ENCODE measurements around the gene EEF2K. TPM values are rescaled to one million over a fixed set of nuclear protein-coding genes. Genes with fewer than 3 reads are reported as not detected.

Gene EEF2K
- total RNA-seq, 8 experiments from 2014 or later, result 4.6 to 22.4 (median 8.9) TPM

DNA sequence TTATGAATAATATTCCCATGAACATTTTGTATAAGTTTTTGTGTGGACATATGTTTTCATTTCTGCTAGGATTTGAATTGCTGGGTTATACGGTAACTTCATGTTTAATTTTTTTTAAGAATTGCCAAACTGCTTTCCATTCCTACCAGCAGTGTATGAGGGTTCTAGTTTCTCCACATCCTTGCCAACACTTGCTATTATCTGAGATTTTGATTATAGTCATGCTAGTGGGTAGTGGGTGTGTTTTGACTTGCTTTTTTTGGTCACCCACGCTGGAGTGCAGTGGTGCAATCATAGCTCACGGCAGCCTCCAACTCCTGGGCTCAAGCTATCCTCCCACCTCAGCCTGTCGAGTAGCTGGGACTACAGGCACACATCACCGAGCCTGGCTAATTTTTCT, 3.0 kb upstream of the EEF2K start:
- Histone ChIP-seq H3K4me3 (no peak overlapping the region), H3K27ac (no peak overlapping the region), H3K4me1 (replicated peaks in 1 of 2) (peaks cover 7 to 8% of the 10 kb centered on the region in 2 donors)
- in situ Hi-C loops (cut with MboI; ENCODE audit: low pct_unique_long_range_greater_than_20kb in 2 of 9, low sequenced_read_pairs in 9 of 9, unreplicated experiment in 9 of 9), result loop anchor here in 4 of 9 experiments (10.0 kb wide), 1 partner anchor 92 kb away; the partner anchor contains the start of gene POLR3E (in 4 of the 4)
- WGBS, 10 experiments, result 20 to 100% (median 80%) methylated on average over 1 to 5 of the region's 5 CpGs; no CpG with 5 or more reads in 3 of the 10 experiments
- ATAC-seq (replicated peaks in 6 of 8), result no peak

DNA sequence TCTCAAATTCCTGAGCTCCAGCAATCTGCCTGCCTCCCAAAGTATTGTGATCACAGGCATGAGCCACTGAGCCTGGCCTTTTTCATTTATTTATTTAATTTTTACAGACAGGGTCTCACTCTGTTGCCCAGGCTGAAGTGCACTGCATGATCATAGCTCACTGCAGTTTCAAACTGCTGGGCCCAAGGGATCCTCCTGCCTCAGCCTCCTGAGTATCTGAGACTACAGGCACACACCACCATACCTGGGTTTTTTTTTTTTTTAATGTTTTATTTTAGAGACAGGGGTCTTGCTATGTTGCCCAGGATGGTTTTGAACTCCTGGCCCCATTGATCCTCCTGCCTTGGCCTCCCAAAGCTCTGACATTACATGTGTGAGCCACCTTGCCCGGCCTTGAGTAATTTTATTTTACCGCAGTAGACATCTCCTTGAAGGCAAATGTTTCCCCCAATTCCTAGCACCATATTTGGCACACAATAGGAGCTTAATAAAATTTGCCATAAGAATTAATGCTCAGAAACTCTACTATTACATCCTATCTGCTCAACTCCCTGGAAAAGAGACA, 1.9 kb upstream of the EEF2K start:
- no peak overlapping the region for H3K27ac ChIP-seq
- peaks cover 7 to 8% of the 10 kb centered on the region in 2 donors for H3K4me1 ChIP-seq (replicated peaks in 1 of 2)
- in situ Hi-C loops (cut with MboI; ENCODE audit: low pct_unique_long_range_greater_than_20kb in 2 of 9, low sequenced_read_pairs in 9 of 9, unreplicated experiment in 9 of 9), result loop anchor here in 4 of 9 experiments (10.0 kb wide), 1 partner anchor 91 kb away; the partner anchor contains the start of gene POLR3E (in 4 of the 4)
- WGBS, 10 experiments, result 92 to 100% (median 100%) methylated on average over 1 to 2 of the region's 2 CpGs; no CpG with 5 or more reads in 3 of the 10 experiments
- no peak overlapping the region for H3K4me3 ChIP-seq
- ATAC-seq (replicated peaks in 6 of 8), result no peak

DNA sequence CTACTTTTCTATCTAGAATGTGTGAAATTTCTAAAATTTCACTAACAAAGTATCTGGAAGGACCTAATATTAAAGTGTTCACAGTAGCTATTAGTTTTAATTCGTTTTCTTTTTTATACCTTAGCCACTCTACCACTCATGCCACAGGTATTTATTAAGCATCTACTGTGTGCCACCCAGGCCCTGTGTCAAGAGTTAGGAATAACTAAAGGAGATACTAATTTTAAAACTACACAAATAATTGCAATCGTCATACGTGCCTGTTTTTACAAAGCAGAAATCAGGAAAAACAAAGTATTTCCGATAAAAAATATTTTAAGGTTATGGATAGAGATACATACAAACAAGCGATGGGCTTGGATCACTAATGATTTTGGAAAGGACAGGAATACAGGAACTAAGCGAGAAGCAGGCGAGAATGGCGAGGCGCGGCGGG, 483 bp upstream of the EEF2K start:
- in situ Hi-C loops (cut with MboI; ENCODE audit: low pct_unique_long_range_greater_than_20kb in 2 of 9, low sequenced_read_pairs in 9 of 9, unreplicated experiment in 9 of 9), result loop anchor here in 4 of 9 experiments (10.0 kb wide), 1 partner anchor 89 kb away; the partner anchor contains the start of gene POLR3E (in 4 of the 4)
- no peak for ATAC-seq (replicated peaks in 6 of 8)
- WGBS, 10 experiments, result 0 to 73% (median 26%) methylated on average over 1 to 11 of the region's 11 CpGs
- H3K4me1 ChIP-seq (replicated peaks in 1 of 2), result peaks cover 4 to 7% of the 10 kb centered on the region in 2 donors
- peak overlapping the region in 1 of 2 donors; percentile 8 for H3K27ac ChIP-seq
- H3K4me3 ChIP-seq, result peak overlapping the region; percentile 56 to 90 (median 77)

DNA sequence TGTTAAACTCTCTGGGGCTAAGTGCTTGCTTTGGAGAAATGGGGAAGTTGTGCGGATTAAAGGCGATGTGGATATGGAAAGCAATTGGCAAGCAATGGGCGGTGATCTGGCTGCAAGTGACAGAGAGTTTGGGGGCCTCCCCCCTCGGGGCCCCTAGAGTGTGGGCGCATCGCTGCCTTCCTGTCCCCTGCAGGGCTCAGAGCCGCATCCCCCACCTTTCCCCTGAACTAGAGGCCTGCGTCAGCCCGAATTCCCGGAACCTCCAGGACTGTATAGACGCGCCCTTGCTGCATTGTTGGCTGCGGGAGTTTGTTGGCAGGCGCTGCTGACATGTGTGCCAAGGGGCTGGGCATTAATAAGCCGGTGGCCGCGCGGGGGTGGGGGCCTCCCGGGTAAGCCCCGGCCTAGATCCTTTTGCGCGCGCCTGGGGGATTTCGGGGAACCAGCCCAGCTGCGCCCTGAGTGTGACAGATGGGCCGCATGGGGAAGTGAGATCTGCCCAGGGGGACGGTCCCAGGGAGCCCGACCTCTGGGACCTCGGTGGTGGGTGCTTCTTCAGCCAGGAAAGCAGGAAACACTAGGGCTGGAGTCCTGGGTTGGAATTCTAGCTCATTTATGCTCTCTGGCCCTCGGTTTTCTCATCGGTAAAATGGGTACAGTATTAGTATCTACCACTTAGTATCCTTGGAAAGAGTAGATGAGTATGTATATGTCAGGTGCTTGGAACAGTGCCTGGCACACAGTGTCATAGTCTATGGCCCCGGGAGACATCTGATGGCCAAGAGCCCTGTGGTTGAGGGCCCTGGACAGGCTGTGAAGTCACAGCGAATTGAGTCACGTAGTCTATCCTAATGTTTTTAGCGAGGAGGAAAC, 1.0 kb downstream of the EEF2K start:
- in situ Hi-C loops (cut with MboI; ENCODE audit: low pct_unique_long_range_greater_than_20kb in 2 of 9, low sequenced_read_pairs in 9 of 9, unreplicated experiment in 9 of 9), result loop anchor here in 4 of 9 experiments (10.0 kb wide), 1 partner anchor 88 kb away; the partner anchor contains the start of gene POLR3E (in 4 of the 4)
- peak; percentile 20 to 54 (median 38) for ATAC-seq (replicated peaks in 6 of 8)
- whole genome bisulfite sequencing, 10 experiments, result 20 to 72% (median 33%) methylated on average over 1 to 11 of the region's 35 CpGs; no CpG with 5 or more reads in 3 of the 10 experiments
- Histone ChIP-seq H3K4me1 (replicated peaks in 1 of 2) (peaks cover 4 to 7% of the 10 kb centered on the region in 2 donors), H3K4me3 (peak overlapping the region; percentile 56 to 90 (median 77)), H3K27ac (peak overlapping the region; percentile 5 to 60)

DNA sequence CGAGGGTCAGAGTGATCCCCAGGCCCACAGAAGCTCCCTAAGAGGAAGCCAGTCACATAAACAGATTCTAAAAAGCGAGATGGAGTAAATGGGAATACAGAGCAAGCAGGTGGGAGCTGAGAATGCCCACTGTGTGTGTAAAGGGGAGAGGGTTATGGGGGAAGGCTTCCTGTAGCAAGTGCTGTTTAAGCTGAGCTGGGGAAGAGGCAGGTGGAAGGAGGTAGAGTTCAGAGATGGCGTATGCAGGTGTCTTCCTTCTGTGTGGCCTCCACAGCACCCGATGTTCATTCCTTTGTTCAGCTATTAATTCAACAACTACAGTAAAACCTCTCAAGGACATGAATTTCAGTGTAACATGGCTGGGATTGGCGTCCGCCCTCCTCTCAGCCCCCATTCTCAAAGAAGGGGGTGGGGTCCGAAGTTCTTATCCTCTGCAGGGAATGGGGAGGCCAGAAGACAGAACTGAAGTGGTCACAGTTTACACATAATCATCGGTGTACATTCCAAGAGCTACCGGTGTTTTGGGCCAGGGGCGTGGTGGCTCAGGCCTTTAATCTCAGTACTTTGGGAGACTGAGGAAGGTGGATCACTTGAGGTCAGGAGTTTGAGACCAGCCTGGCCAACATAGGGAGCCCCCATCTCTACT, 1.8 kb downstream of the EEF2K start:
- in situ Hi-C loops (cut with MboI; ENCODE audit: low pct_unique_long_range_greater_than_20kb in 2 of 9, low sequenced_read_pairs in 9 of 9, unreplicated experiment in 9 of 9), result loop anchor here in 4 of 9 experiments (10.0 kb wide), 1 partner anchor 87 kb away; the partner anchor contains the start of gene POLR3E (in 4 of the 4)
- WGBS, 10 experiments, result 0 to 100% (median 70%) methylated on average over 1 to 10 of the region's 10 CpGs; no CpG with 5 or more reads in 1 of the 10 experiments
- Histone ChIP-seq H3K4me3 (peak overlapping the region; percentile 56 to 90 (median 77)), H3K4me1 (replicated peaks in 1 of 2) (peaks cover 4 to 7% of the 10 kb centered on the region in 2 donors), H3K27ac (no peak overlapping the region)
- ATAC-seq (replicated peaks in 6 of 8), result no peak

DNA sequence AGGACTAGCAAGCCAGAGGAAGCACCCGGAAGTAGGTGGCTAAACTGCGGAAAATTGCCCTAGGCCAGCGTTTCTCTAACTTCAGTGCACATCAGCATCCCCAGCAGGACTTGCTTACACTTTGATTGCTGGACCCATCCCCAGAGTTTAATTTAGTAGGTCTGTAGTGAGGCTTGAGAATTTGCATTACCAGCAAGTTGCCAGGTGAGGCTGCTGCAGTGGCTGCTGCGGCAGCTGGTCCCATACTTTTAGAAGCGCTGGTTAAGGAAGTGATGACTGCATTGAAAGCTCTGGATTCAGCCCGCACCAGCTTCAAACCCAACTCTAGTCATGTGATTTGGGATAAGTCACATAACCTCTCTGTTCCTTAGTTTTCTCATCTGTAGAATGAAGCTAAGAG, 4.2 kb downstream of the EEF2K start:
- no peak overlapping the region for H3K4me3 ChIP-seq
- in situ Hi-C loops (cut with MboI; ENCODE audit: low pct_unique_long_range_greater_than_20kb in 2 of 9, low sequenced_read_pairs in 9 of 9, unreplicated experiment in 9 of 9), result no loop called here
- H3K27ac ChIP-seq, result no peak overlapping the region
- ATAC-seq (replicated peaks in 6 of 8), result no peak
- peaks cover 4 to 7% of the 10 kb centered on the region in 2 donors for H3K4me1 ChIP-seq (replicated peaks in 1 of 2)
- 91 to 100% (median 96%) methylated on average over 1 to 6 of the region's 6 CpGs; no CpG with 5 or more reads in 4 of the 10 experiments for WGBS, 10 experiments

DNA sequence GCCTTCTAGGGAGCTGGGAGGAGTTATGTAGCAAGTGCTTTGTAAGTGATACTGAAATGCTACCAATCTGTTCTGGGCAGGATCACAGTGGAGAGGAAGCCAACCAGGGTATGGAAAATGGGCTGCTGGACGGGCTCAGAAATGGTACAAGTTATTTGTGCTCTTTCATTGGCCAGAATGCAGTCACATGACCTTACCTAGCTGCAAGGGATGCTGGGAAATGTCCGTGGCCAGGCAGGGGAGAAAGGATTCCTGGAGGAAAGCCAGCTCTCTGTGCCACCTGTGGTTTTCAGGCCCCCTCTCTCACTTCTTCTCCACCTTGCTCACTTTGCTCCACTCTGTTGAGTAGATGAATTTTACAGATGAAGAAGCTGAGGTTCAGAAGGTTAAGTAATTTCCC, 4.8 kb downstream of the EEF2K start:
- H3K4me1 ChIP-seq (replicated peaks in 1 of 2), result peaks cover 4 to 7% of the 10 kb centered on the region in 2 donors
- H3K27ac ChIP-seq, result no peak overlapping the region
- 0 to 100% (median 93%) methylated on average over 1 to 2 of the region's 2 CpGs; no CpG with 5 or more reads in 5 of the 10 experiments for WGBS, 10 experiments
- in situ Hi-C loops (cut with MboI; ENCODE audit: low pct_unique_long_range_greater_than_20kb in 2 of 9, low sequenced_read_pairs in 9 of 9, unreplicated experiment in 9 of 9), result no loop called here
- no peak overlapping the region for H3K4me3 ChIP-seq
- no peak for ATAC-seq (replicated peaks in 6 of 8)

DNA sequence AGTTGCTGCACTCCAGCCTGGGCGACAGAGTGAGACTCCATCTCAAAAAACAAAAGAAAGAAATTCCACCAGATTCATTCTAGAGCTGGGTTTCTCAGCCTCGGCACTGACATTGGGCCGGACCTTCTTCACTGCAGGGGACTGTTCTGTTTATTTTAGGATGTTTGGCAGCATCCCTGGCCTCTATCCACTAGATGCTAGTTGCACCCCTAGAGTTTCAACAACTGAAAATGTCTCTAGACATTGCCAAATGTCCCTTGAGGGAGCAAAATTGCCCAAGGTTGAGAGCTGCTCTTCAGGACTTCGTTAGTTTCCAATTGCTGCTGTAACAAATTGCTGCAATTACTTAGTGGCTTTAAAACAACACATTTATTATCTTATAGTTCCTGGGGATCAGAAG, 7.2 kb downstream of the EEF2K start:
- no peak for ATAC-seq (replicated peaks in 6 of 8)

DNA sequence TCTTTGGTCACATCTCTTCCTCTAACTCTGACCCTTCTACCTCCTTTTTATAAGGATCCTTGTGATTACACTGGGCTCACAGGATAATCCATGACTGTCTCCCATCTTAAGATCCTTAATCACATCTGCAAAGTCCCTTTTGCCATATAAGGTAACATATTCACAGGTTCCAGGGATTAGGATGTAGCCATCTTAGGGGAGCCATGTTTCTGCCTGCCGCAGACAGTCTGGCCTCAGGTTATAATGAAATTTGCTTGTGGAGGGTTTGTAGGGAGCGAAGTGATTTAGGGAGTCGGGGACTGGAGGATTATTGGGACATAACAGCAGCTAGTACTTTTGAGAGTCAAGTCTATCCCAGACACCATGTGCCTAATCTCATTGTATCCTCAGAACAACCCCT, 7.7 kb downstream of the EEF2K start:
- in situ Hi-C loops (cut with MboI; ENCODE audit: low pct_unique_long_range_greater_than_20kb in 2 of 9, low sequenced_read_pairs in 9 of 9, unreplicated experiment in 9 of 9), result no loop called here
- 80 to 100% (median 100%) methylated on average over 1 of the region's 3 CpGs; no CpG with 5 or more reads in 6 of the 10 experiments for WGBS, 10 experiments

More for the DNA sequence above, 7.2 kb downstream of the EEF2K start:
- Histone ChIP-seq H3K4me3 (no peak overlapping the region), H3K4me1 (replicated peaks in 1 of 2) (no peaks in the 10 kb centered on the region), H3K27ac (no peak overlapping the region)
- WGBS, 10 experiments, result 20 to 95% (median 78%) methylated on average over 1 to 4 of the region's 4 CpGs; no CpG with 5 or more reads in 3 of the 10 experiments
- in situ Hi-C loops (cut with MboI; ENCODE audit: low pct_unique_long_range_greater_than_20kb in 2 of 9, low sequenced_read_pairs in 9 of 9, unreplicated experiment in 9 of 9), result no loop called here

DNA sequence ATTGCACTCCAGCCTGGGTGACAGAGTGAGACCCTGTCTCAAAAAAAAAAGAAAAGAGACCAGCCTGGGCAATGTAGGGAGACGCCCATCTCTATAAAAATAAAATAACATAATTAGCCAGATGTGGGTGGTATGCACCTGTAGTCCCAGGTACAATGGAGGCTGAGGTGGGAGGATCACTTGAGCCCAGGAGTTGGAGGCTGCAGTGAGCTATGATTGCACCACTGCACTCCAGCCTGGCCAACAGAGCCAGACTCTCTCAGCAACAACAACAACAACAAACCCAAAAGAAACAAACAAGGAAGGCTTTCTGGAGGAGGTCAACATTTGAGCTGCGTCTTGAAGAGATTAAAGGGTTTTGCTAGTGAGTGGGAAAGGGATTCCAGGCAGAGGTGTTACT, 8.3 kb downstream of the EEF2K start:
- in situ Hi-C loops (cut with MboI; ENCODE audit: low pct_unique_long_range_greater_than_20kb in 2 of 9, low sequenced_read_pairs in 9 of 9, unreplicated experiment in 9 of 9), result no loop called here
- no peak overlapping the region for H3K4me3 ChIP-seq
- WGBS, 10 experiments, result 75 to 100% (median 100%) methylated on average over 1 to 2 of the region's 2 CpGs; no CpG with 5 or more reads in 3 of the 10 experiments
- no peaks in the 10 kb centered on the region for H3K4me1 ChIP-seq (replicated peaks in 1 of 2)
- no peak overlapping the region for H3K27ac ChIP-seq
- no peak for ATAC-seq (replicated peaks in 6 of 8)

More for the DNA sequence above, 7.7 kb downstream of the EEF2K start:
- H3K27ac ChIP-seq, result no peak overlapping the region
- no peak overlapping the region for H3K4me3 ChIP-seq
- no peaks in the 10 kb centered on the region for H3K4me1 ChIP-seq (replicated peaks in 1 of 2)
- no peak for ATAC-seq (replicated peaks in 6 of 8)

DNA sequence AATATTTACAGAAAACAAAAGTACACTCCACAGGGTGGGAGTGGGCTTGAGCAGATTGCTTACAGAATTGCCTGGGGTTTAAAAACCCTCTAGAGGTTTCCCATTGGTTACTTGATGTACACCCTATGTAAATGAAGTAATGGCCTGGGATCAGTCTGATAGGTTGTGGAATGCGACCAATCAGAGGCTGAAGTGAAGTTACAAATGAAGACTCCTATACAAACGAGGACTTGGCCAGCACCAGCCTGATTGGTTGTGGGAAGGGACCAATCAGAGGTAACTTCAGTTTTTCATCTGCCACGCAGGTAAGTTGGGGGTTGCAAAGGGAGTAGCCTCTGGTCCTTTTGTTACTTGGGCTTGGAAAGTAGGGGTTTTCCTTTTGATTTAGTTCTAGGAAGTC, 8.8 kb downstream of the EEF2K start:
- Histone ChIP-seq H3K4me1 (replicated peaks in 1 of 2) (no peaks in the 10 kb centered on the region), H3K4me3 (no peak overlapping the region), H3K27ac (no peak overlapping the region)
- in situ Hi-C loops (cut with MboI; ENCODE audit: low pct_unique_long_range_greater_than_20kb in 2 of 9, low sequenced_read_pairs in 9 of 9, unreplicated experiment in 9 of 9), result no loop called here
- WGBS, 10 experiments, result 80 to 100% (median 96%) methylated on average over 1 to 3 of the region's 3 CpGs; no CpG with 5 or more reads in 3 of the 10 experiments
- peak in 1 of 8 experiments; percentile 39 for ATAC-seq (replicated peaks in 6 of 8)

DNA sequence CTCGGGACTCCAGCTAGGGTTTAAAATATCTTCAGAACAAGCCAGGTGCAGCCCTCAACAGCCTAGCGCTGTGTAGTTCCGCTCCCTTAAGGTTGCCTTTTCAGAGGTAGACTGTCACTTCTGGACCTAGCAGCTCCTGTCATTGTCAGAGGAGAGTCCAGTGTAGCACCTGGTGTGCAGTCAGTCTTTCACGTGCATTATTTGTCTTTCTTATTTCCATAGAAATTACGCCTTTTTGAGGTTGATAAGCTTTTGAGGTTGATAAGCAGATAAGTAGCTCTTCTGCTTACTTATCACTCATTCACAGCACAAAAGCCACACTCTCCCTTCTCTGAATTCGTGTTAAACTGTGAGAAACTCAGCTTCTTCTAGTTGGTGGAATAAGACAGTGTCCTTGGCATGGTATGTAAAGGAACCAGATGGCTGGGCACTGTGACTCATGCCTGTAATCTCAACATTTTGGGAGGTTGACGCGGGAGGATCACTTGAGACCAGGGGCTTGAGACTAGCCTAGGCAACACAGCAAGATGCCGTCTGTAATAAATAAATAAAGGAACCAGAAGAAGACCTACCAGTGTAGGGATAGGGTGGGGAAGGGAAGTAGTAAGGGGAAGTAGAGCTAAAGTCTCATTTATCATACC, 10.2 kb downstream of the EEF2K start:
- H3K4me3 ChIP-seq, result no peak overlapping the region
- ATAC-seq (replicated peaks in 6 of 8), result peak in 2 of 8 experiments; percentile 10 to 35
- no peak overlapping the region for H3K27ac ChIP-seq
- in situ Hi-C loops (cut with MboI; ENCODE audit: low pct_unique_long_range_greater_than_20kb in 2 of 9, low sequenced_read_pairs in 9 of 9, unreplicated experiment in 9 of 9), result no loop called here
- WGBS, 10 experiments, result 53 to 98% (median 85%) methylated on average over 1 to 9 of the region's 9 CpGs
- H3K4me1 ChIP-seq (replicated peaks in 1 of 2), result no peaks in the 10 kb centered on the region

Data from motor neuron (in vitro differentiated cells).